Cardiac muscle cell (in vitro differentiated cells and primary cell): ENCODE measurements around the gene ZBTB46. TPM values are rescaled to one million over a fixed set of nuclear protein-coding genes. Genes with fewer than 3 reads are reported as not detected.
A peak's percentile ranks its signal among the peaks of the same experiment; 100 is the strongest.

ENCODE experiments used
- DNase-seq, 2 donors: peaks; one replicate each; pipeline versions ENCODE4 v3.0.0 to v3.0.0-alpha.2; 2010 to 2017; ENCODE audit warnings: low read depth in 1 of 2, low spot score in 1 of 2
- H3K27ac ChIP-seq: fragments of 200-600 bp; sonication (generic); 2 replicates; pipeline ENCODE4 v1.5.1; 2016
- H3K27me3 ChIP-seq: fragments of 200-600 bp; sonication (generic); 2 replicates; pipeline ENCODE4 v1.6.0; 2016; ENCODE audit warnings: control low read depth
- H3K36me3 ChIP-seq: fragments of 200-600 bp; sonication (generic); 2 replicates; pipeline ENCODE4 v1.5.1; 2016; ENCODE audit warnings: control low read depth
- H3K4me1 ChIP-seq: fragments of 200-600 bp; sonication (generic); 2 replicates; pipeline ENCODE4 v1.8.1; 2017; ENCODE audit warnings: low read depth, mild to moderate bottlenecking, mixed run types
- H3K4me3 ChIP-seq: fragments of 200-600 bp; sonication (generic); 2 replicates; pipeline ENCODE4 v1.5.1; 2016; ENCODE audit warnings: mild to moderate bottlenecking
- H3K9me3 ChIP-seq: fragments of 200-600 bp; sonication (generic); 2 replicates; pipeline ENCODE4 v1.5.1; 2017; ENCODE audit warnings: low read depth, mild to moderate bottlenecking, control low read depth
- CTCF ChIP-seq: IDR thresholded peaks from 2 replicates; pipeline ENCODE4 v1.5.1; 2012; ENCODE audit warnings: low read depth, mild to moderate bottlenecking, low read length
- polyA plus RNA-seq: library from polyadenylated mRNA; unstranded; fragments of >200 nt; fragmentation: Nextera tagmentation; extraction: Ambion mirVana; gene quantifications from 2 replicates; pipeline ENCODE4 v1.2.1, GENCODE V29; 2016
- total RNA-seq: library from RNA; depleted of rRNA; stranded (reverse); fragments of >200 nt; gene quantifications from 2 replicates; pipeline ENCODE4 v1.2.3, GENCODE V29; 2016

Gene ZBTB46
- total and polyA plus RNA-seq, 2 experiments from 2014 or later = 24.1 to 53.4 TPM

GRCh38 chr20:63714858-63715257 is 116.2 kb downstream of the ZBTB46 start:
- no peak for DNase-seq
- Histone ChIP-seq H3K36me3 (peaks cover 19% of the 10 kb centered on the region), H3K4me1 (no peaks in the 10 kb centered on the region), H3K27me3 (no peaks in the 10 kb centered on the region), H3K27ac (no peak overlapping the region), H3K9me3 (no peaks in the 10 kb centered on the region), H3K4me3 (no peak overlapping the region)
- no peak for TF ChIP-seq CTCF

GRCh38 chr20:63712191-63712590 is 118.9 kb downstream of the ZBTB46 start:
- Histone ChIP-seq H3K36me3 (peaks cover 16% of the 10 kb centered on the region), H3K4me1 (peaks cover 7% of the 10 kb centered on the region), H3K4me3 (no peak overlapping the region), H3K9me3 (no peaks in the 10 kb centered on the region), H3K27ac (no peak overlapping the region), H3K27me3 (no peaks in the 10 kb centered on the region)
- no peak for DNase-seq
- no peak for TF ChIP-seq CTCF

- no peak overlapping the region for H3K27ac ChIP-seq
- no peak for DNase-seq
- no peaks in the 10 kb centered on the region for H3K9me3 ChIP-seq
- no peak for TF ChIP-seq CTCF
- peaks cover 12% of the 10 kb centered on the region for H3K4me1 ChIP-seq
- no peak overlapping the region for H3K4me3 ChIP-seq
- no peaks in the 10 kb centered on the region for H3K27me3 ChIP-seq
- H3K36me3 ChIP-seq = peaks cover 19% of the 10 kb centered on the region
Observed at GRCh38 chr20:63711085-63711645, 119.9 kb downstream of the ZBTB46 start.

- Histone ChIP-seq H3K36me3 (peaks cover 34% of the 10 kb centered on the region), H3K4me3 (no peak overlapping the region), H3K4me1 (peaks cover 12% of the 10 kb centered on the region), H3K27me3 (no peaks in the 10 kb centered on the region), H3K27ac (no peak overlapping the region), H3K9me3 (no peaks in the 10 kb centered on the region)
- DNase-seq = no peak
- no peak for TF ChIP-seq CTCF
Observed at GRCh38 chr20:63709149-63709527, 121.9 kb downstream of the ZBTB46 start.

- no peak for DNase-seq
- TF ChIP-seq CTCF = no peak
Observed at GRCh38 chr20:63708301-63709148, 122.5 kb downstream of the ZBTB46 start.

More at GRCh38 chr20:63708301-63709148, 122.5 kb downstream of the ZBTB46 start:
- Histone ChIP-seq H3K36me3 (peaks cover 34% of the 10 kb centered on the region), H3K4me1 (peaks cover 12% of the 10 kb centered on the region), H3K27ac (peak overlapping the region; percentile 91), H3K27me3 (no peaks in the 10 kb centered on the region), H3K4me3 (peak overlapping the region; percentile 87), H3K9me3 (no peaks in the 10 kb centered on the region)
